Endodermal cell (in vitro differentiated cells): ENCODE results near the gene IRS2. TPM values are rescaled to one million over a fixed set of nuclear protein-coding genes. Genes with fewer than 3 reads are reported as not detected.
"Not testable (repeated sequence)": the region's sequence is repeated elsewhere in the genome, so short reads cannot be mapped to it uniquely, and the experiment has no call there.

Source experiments
- DNase-seq: peaks from one replicate; pipeline ENCODE4 v3.0.0-alpha.2; 2017
- H3K27ac ChIP-seq: 2 replicates; pipeline ENCODE4 v1.5.1; 2013; ENCODE audit warnings: mild to moderate bottlenecking, low read depth, low read length, moderate library complexity
- H3K27me3 ChIP-seq: 2 replicates; pipeline ENCODE4 v1.6.1; 2013; ENCODE audit warnings: mild to moderate bottlenecking, low read length, moderate library complexity; ENCODE audit not compliant: insufficient read depth, control insufficient read depth, poor library complexity, severe bottlenecking
- H3K36me3 ChIP-seq: 2 replicates; pipeline ENCODE4 v1.7.0; 2013; ENCODE audit warnings: mild to moderate bottlenecking, low read length, moderate library complexity; ENCODE audit not compliant: control insufficient read depth, insufficient read depth
- H3K4me1 ChIP-seq: one replicate; pipeline ENCODE4 v1.7.0; 2013; ENCODE audit warnings: low read length; ENCODE audit not compliant: control insufficient read depth, insufficient read depth
- H3K4me3 ChIP-seq: 2 replicates; pipeline ENCODE4 v1.5.1; 2013; ENCODE audit warnings: mild to moderate bottlenecking, low read length, moderate library complexity
- H3K9ac ChIP-seq: 2 replicates; pipeline ENCODE4 v1.6.1; 2013; ENCODE audit warnings: mild to moderate bottlenecking, low read length, moderate library complexity; ENCODE audit not compliant: poor library complexity, severe bottlenecking; ENCODE audit errors: extremely low read depth
- H3K9me3 ChIP-seq: 2 replicates; pipeline ENCODE4 v1.6.1; 2013; ENCODE audit warnings: mild to moderate bottlenecking, low read length, moderate library complexity; ENCODE audit not compliant: control insufficient read depth
- H3K27ac Mint-ChIP-seq: 2 replicates; pipeline ENCODE4 v1.8.0; 2020; ENCODE audit warnings: mixed read lengths
- H3K27me3 Mint-ChIP-seq: 2 replicates; pipeline ENCODE4 v1.8.0; 2021; ENCODE audit warnings: mild to moderate bottlenecking, mixed read lengths; ENCODE audit not compliant: insufficient read depth
- H3K36me3 Mint-ChIP-seq: 2 replicates; pipeline ENCODE4 v1.8.0; 2020; ENCODE audit warnings: low read depth, mixed read lengths
- H3K4me1 Mint-ChIP-seq: 2 replicates; pipeline ENCODE4 v1.8.0; 2020; ENCODE audit warnings: mixed read lengths
- H3K4me3 Mint-ChIP-seq: 2 replicates; pipeline ENCODE4 v1.8.0; 2020; ENCODE audit warnings: mild to moderate bottlenecking, moderate library complexity, mixed read lengths
- H3K9me3 Mint-ChIP-seq: 2 replicates; pipeline ENCODE4 v1.8.0; 2020; ENCODE audit warnings: mild to moderate bottlenecking, mixed read lengths
- CTCF ChIP-seq: fragments of 200-600 bp; sonication (generic); conservative IDR thresholded peaks from 2 replicates; pipeline ENCODE4 v1.5.0; 2021; ENCODE audit warnings: antibody characterized with exemption, mild to moderate bottlenecking
- WGBS, 2 experiments: methylation state at CpG; one replicate each; pipeline versions ENCODE4 v1.1.5 to v1.1.7; 2013; ENCODE audit warnings: missing lambda C conversion rate in 2 of 2, mixed read lengths in 1 of 2; ENCODE audit not compliant: insufficient coverage in 1 of 2, insufficient read length in 1 of 2; 5-methylcytosine and 5-hydroxymethylcytosine counted together
- total RNA-seq, 2 donors: library from RNA; stranded (reverse); fragmentation: NEBNext Ultra II Directional in 1 of 2; extraction: Animal tissue kit (Norgen Biotek cat#: 25700) in 1 of 2; gene quantifications; 2 replicates in 1 of 2; 3 replicates in 1 of 2; pipeline ENCODE4 v1.2.1, GENCODE V29; 2021

Gene IRS2
- total RNA-seq, 2 donors from 2014 or later: 16.9 to 23.7 TPM

DNA sequence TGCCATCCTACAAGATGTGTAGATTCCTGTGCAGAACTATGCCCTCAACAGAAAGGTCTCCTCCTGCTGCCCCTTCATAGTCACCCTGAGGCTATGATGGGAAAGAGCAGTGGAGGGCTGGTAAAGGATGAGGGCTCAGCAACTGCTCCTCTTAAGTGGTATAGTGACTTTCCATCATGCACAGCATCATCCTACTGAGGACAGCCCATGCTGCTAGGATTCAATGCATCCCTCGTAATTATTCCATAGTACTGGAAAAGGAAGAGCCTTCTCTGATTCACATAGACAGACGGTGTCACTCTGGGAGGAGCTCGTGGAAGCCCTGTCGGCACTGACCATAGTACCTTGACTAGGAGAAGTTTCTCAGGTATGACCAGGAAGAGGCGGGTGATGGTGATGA, 47.6 kb upstream of the IRS2 start:
- WGBS, 2 experiments: 88 to 90% methylated on average over 2 to 5 of the region's 5 CpGs
- no peak overlapping the region for H3K27ac ChIP-seq
- no peaks in the 10 kb centered on the region for H3K4me1 ChIP-seq
- H3K36me3 ChIP-seq: no peaks in the 10 kb centered on the region
- no peaks in the 10 kb centered on the region for H3K27me3 ChIP-seq
- H3K9ac ChIP-seq: no peak overlapping the region
- TF ChIP-seq CTCF: no peak
- Mint-ChIP-seq H3K9me3 (peaks cover 4% of the 10 kb centered on the region), H3K4me3 (no peak overlapping the region), H3K27ac (no peak overlapping the region), H3K27me3 (no peaks in the 10 kb centered on the region), H3K36me3 (no peaks in the 10 kb centered on the region), H3K4me1 (no peaks in the 10 kb centered on the region)
- no peaks in the 10 kb centered on the region for H3K9me3 ChIP-seq
- no peak for DNase-seq
- no peak overlapping the region for H3K4me3 ChIP-seq

- Histone ChIP-seq H3K27me3 (no peaks in the 10 kb centered on the region), H3K4me3 (no peak overlapping the region), H3K36me3 (no peaks in the 10 kb centered on the region), H3K4me1 (no peaks in the 10 kb centered on the region), H3K27ac (no peak overlapping the region), H3K9me3 (no peaks in the 10 kb centered on the region), H3K9ac (no peak overlapping the region)
- WGBS, 2 experiments: 91 to 100% methylated on average over 2 to 4 of the region's 5 CpGs
- TF ChIP-seq CTCF: no peak
- Mint-ChIP-seq H3K27me3 (no peaks in the 10 kb centered on the region), H3K4me1 (no peaks in the 10 kb centered on the region), H3K9me3 (peaks cover 4% of the 10 kb centered on the region), H3K4me3 (no peak overlapping the region), H3K27ac (no peak overlapping the region), H3K36me3 (no peaks in the 10 kb centered on the region)
- DNase-seq: no peak
Observed at GRCh38 chr13:109833071-109833470, 46.7 kb upstream of the IRS2 start.

GRCh38 chr13:109828591-109829316, 42.4 kb upstream of the IRS2 start:
- H3K4me3 ChIP-seq, H3K36me3 ChIP-seq, H3K27ac ChIP-seq, H3K27me3 Mint-ChIP-seq, H3K27ac Mint-ChIP-seq, DNase-seq, H3K9ac ChIP-seq, H3K36me3 Mint-ChIP-seq, H3K4me1 ChIP-seq, H3K27me3 ChIP-seq, H3K9me3 ChIP-seq, H3K4me3 Mint-ChIP-seq, H3K4me1 Mint-ChIP-seq: not testable (repeated sequence)
- WGBS, 2 experiments: 93 to 96% methylated on average over 9 to 11 of the region's 11 CpGs
- peaks cover 15% of the 10 kb centered on the region for H3K9me3 Mint-ChIP-seq

DNA sequence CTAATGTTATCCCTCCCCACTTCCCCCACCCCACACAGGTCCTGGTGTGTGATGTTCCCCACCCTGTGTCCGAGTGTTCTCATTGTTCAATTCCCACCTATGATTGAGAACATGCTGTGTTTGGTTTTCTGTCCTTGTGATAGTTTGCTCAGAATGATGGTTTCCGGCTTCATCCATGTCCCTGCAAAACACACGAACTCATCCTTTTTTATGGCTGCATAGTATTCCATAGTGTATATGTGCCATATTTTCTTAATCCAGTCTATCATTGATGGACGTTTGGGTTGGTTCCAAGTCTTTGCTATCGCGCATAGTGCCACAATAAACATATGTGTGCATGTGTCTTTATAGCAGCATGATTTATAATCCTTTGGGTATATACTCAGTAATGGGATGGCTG, 36.8 kb upstream of the IRS2 start:
- H3K27ac Mint-ChIP-seq, H3K4me1 Mint-ChIP-seq, H3K27me3 Mint-ChIP-seq, H3K4me3 ChIP-seq, H3K9ac ChIP-seq, DNase-seq, H3K4me3 Mint-ChIP-seq, H3K27ac ChIP-seq, H3K36me3 Mint-ChIP-seq, H3K9me3 ChIP-seq, H3K27me3 ChIP-seq, H3K4me1 ChIP-seq, H3K36me3 ChIP-seq: not testable (repeated sequence)
- WGBS, 2 experiments: 92 to 100% methylated on average over 2 to 3 of the region's 6 CpGs
- peaks cover 13% of the 10 kb centered on the region for H3K9me3 Mint-ChIP-seq
